ENCODE measurements around the gene P2RX2.

The P2RX2 gene

DNA sequence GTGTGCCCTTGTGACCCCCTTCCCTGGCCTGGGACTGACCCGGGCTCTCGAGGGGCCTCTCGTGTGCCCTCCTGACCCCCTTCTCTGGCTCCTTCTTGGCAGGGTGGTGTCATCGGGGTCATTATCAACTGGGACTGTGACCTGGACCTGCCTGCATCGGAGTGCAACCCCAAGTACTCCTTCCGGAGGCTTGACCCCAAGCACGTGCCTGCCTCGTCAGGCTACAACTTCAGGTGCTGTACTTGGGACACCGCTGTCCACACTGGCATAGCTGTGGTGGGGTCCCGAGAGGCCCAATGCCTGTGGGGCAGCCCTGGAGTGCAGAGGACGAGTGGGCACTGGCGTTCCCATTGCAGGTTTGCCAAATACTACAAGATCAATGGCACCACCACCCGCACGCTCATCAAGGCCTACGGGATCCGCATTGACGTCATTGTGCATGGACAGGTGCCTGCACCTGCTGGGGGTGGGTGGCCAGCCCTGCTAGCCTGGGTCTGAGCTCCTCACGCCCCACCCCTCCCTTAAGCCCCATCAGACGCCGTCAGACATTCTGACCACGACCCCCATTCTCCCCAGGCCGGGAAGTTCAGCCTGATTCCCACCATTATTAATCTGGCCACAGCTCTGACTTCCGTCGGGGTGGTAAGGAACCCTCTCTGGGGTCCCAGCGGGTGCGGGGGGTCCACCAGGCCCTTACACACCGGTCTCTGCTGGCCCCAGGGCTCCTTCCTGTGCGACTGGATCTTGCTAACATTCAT lies 2.5 kb downstream of the P2RX2 start:
- no peak for DNase-seq

DNA sequence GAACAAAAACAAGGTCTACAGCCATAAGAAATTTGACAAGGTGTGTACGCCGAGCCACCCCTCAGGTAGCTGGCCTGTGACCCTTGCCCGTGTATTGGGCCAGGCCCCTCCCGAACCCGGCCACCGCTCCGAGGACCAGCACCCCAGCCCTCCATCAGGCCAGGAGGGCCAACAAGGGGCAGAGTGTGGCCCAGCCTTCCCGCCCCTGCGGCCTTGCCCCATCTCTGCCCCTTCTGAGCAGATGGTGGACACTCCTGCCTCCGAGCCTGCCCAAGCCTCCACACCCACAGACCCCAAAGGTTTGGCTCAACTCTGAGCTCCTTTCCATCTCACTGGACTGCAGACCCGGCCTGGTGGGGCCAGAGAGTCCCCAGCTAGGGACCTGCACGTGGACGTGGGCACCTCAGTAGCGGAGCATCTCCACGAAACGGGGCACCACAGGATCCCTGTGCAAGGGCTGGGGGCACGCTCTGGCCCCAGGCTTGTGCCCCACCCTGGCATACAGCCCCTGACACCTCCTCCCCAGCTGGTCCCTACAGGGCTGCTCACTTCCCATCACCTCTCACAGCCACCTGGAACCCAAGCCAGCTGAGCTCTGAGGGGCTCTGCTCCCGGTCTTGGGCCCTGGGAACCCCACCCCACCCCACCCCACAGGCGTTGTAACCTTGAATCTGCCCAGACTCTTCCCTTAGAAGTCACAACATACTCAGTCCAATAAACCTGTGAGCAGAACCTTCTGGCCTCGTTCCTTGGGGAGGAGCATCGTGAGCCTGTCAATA lies 3.3 kb downstream of the P2RX2 start:
- no peak for DNase-seq

DNA sequence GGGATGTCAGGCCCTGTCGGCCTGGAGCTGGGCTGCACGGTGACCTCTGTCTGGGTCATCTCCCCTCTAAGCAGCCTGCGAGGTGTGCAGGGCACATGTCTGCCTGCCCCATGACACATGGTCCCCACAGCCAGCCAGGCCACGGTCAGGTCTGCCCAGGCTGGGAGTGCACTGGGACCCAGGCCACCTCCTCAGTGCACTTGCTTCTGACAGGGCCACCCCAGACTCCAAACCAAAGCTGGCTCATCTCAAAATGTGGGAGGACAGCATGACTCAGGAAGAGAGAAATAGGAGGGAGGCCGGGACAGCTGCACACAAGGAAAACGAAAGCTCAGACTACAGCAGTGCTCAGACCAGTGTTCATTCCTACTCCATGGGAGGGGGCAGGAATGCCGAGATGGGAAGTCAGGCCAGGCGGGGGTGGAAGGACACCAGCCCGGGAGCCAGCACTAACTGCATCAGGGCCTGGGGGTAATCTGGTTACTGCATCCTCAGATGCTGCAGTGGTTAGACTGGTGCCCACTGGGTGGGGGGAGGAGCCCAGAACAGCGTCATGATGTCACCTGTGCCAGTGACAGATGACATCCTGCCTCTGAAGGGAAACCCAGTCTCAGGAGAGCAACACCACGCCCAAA lies 4.0 kb downstream of the P2RX2 start:
- DNase-seq: peak; percentile 82

DNA sequence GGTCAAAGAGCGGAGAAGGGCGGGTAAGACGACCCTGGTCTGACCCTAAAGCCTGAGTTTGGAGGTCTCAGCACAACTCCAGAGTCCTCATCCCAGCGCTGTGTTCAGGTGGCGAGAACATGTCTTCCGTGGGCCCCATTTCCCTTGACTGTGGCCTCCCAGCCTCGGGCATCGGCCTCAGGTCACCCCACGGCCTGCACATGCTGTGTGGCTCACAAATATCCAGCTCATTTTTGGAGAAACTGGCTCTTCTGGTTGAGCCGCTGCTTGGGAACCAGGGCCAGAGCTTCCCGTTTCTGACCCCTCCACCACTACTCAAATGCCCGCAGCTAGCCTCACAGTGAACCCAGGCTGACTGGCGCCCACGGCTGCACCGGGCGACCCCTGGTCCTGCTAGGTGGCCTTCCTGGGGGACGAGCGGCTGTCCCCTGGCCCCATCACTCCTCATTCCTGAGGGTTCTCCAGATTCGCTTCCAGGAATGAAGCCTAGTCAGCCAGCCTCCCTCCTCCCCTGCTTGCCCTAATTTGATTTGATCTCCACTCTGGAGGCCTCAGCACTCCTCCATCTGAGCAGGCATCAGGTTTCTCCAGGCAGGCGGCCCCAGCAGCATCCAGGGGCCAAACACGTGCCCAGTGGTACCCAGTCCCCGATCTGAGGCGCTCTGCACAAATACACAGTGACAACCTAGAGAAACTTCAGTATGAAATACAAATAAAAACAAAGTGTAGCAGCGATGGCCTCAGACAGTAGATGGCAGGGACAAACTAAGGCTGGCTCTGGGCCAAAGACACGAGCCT lies 4.7 kb downstream of the P2RX2 start:
- no peak for DNase-seq

DNA sequence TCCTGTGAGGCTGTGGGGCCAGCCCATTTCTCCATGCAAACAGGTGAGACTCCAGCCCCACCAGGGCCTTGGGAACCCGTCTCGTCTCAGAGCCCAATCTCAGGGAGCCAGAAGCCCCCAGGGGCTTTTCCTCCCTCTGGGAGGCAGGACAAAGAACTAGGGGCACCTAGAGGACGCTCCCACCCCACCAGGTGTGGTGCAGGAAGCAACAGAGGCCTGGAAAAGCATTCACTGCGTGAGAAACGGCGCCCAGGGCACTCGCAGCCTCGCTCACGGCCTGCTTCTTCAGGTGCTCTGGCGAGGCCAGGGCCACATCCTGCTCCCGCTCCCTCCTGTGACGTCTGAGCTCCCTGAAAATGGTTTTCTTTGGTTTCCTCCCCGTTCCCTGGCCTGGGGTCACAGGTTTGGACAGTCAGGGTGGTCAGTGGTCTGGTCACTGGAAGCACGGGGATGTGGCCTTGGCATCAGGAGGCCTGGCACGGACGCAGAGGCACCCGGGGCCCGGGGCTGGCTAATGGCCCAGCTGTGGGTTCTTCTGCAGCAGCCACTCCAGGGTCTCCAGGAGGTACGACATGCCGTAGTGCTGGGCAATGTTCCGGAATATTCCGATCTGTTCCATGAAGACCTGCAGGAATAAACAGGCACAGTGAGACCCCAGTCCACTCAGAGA lies 5.7 kb downstream of the P2RX2 start:
- no peak for DNase-seq

DNA sequence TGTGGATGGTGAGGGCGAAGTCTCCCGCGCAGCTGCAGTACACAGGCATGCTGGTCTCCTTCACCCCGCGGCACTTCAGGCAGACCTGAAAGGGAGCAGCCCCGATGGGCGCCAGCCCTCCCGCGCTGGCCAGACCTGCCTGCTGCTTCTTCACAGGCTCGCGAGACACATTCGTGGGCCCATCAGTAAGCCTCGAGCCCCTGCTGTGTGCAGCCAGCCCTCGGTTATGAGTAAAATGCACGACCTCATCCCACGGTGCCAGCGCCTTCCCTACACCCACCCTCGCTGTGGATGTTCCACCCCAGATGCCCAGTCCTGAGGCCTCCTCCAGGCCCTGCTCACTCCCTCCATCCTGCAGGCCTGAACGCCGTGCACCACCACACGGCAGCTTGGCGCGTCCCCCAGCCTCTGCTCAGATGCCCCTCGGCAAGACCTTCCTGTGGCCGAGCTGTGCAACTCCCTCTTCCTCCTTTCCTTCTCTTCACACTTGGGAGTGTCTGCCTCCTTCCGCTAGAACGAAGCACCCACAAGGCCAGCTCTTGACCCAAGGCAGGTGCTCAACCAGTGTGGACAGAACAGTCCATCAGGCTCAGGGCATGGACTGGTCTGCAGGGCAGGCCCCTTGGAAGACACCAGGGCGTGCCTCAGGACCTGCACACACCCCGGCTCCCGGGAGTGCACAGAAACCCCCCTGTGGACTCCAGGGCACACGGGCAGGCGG lies 6.5 kb downstream of the P2RX2 start:
- DNase-seq: no peak

DNA sequence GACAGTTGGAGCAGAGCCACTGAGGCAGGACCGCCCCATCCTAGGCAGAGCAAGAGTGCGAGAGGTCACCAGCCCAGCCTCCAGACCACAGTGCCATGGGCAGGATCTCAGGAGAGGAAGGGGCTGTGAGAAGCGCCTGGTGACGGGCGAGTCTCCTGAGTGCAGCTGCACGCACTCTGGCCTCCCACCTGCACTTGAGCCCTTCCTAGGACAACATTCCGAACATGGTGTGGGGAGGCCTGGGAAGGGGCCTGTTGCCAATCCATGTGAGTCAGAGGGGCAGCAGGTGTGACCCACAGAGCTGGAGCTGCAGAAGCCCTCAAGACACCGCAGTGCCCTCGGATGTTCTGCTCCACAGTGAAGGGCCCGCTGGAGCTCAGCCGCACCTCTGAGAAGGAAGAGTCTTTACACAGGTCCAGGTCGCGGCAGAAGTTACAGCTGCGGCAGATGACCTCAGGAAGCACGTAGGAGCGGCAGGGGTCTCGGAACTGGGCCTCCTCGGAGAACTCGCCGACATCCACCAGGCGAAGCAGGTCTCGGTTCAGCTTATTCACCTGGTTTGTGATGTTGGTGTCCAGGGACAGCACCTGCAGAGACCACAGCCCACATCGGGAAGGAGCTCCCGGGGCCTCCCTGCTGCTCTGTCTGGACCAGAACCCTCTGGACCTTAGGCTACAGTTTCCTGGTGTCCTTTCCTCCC lies 7.3 kb downstream of the P2RX2 start:
- no peak for DNase-seq

DNA sequence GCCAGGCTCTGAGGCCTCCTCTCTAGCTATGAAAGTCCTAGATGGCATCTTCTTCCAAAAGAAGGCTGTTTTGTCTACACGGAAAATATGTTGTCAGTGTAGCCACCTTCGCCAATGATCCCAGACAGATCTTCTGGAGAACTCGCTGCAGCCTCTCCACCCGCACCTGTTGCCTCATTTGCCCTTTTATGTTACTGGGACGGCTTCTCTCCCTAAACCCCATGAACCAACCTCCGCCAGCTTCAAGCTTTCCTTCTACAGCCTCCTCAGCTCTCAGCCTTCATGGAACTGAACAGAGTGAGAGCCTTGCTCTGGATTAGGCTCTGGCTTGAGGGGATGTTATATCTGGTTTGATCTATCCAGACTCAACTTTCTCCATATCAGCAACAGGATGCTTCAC lies 10.8 kb downstream of the P2RX2 start:
- DNase-seq: no peak

DNA sequence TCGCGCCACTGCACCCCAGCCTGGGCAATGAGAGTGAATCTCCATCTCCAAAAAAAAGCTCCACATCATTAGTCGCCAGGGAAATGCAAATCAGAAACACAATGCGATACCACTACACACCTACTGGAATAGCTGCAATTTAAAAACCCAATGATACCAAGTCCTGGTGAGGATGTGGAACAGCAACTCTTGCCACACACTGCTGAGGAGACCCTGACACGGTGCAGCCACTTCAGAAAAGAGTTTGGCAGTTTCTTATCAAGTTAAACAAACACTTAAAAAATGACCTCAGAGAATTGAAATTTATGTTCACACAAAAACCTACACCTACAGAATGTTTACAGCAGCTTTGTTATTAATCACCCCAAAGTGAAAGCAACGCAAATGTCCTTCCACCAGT lies 12.1 kb downstream of the P2RX2 start:
- DNase-seq: no peak

DNA sequence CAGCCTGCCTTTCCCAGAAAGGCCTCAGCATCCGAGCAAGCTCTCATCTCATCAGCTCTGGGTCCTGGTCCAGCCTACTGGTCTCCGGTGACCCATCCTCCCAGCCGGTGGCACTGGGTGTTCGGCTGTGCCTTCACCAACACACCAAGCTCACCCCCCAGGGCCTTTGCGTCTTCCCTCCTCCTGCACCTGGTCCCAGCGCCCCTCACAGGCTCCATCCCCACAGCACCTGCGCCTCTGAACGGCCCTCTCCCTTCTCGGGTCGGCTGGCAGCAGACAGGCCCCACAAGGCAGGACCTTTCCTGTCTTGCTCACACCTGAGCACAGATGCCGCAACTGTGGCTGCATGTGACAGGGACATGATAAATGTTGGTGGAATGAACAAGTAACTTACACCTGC lies 13.1 kb downstream of the P2RX2 start:
- DNase-seq: no peak

DNA sequence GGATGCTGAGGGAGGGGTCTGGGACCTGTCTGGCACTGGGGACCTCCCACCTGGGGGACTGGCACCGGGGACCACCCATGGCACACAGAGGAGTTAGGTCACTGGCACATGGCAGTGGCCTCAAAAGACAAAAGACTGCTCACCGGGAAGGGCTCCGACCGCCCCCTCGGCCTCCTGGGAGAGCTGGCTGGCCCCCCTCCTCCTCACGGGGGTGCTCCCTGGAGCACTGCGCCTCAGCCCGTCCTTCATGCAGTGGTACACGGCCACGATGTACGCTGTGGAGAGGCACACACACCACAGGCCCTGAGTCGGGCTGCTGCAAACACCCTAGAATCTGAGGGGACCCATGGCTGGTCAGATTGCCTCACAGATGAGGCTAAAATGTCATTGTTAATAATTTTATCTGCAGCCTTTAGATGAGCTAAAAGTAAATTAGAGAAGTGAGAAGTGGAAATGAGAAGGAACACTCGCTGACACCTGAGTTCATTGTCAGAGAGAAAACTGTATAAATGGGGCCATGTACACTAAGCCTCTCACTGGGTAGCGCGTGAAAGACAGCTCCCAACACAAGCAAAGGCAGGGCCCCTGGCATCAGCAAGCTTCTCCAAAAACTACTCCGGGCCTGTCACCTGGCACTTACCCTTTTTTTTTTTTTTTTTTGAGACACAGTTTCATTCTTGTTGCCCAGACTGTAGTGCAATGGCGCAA lies 14.1 kb downstream of the P2RX2 start:
- no peak for DNase-seq

DNA sequence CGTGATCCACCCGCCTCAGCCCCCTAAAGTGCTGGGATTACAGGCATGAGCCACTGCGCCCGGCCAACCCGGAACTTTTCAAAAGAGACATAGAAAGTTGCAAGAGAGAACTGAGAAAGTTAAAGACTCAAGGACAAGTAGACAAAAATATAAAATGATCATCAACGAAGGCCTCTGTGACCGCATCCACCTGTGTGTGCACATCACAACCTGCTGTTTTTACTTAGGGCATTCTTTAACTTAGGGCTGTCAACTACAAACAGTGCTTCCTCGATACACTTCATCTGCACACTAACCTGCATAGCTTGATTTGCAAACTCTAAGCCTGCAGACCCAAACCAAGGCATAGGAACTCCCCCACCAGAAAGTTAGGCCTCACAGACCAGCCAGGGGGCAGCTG lies 14.8 kb downstream of the P2RX2 start:
- no peak for DNase-seq

DNA sequence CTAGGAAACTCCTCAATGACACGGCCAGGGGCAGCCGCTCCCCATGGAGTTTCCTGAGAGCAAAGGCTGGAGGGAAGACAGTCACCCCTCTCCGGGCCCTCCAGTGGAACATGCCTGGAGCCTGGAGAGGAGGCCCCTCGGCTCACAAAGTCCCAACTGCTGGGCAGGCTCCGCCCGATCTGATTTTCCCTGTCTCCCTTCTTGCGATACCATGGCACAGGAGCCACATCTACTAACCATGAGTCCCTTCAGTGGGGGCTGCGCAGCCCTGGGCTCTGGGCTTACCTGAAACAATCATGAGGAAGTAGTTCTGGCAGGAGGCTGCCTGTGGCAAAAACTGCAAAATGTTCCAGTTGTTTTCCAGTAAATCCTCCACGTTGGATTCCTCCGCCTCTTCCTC lies 15.3 kb downstream of the P2RX2 start:
- no peak for DNase-seq

DNA sequence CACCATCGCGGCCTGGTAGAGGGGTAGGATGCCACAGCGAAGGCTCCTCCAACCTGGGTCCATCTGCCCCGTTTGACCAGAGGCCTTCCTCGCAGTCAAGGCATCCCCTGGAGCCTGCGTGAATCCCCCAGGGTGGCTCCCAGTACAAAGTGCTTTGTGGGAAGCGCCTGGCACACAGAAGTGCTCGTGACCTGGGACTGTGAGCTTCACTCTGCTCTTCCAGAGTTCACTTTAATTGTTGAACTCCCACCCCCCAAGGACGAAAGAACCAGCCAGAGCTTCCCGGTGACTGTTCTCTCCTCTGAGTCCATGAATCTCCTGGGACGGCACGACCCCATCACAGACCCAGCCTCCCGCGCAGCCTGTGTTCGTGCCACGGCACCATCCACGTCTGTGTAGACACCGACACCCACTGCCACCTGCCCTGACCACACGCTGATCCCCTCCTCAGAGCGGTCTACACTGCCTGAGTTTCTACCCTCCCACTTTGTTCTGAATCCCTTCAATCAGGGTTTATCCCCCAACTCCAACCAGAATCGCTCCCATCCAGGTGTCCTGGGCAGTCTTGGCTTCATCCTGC lies 15.9 kb downstream of the P2RX2 start:
- DNase-seq: no peak

DNA sequence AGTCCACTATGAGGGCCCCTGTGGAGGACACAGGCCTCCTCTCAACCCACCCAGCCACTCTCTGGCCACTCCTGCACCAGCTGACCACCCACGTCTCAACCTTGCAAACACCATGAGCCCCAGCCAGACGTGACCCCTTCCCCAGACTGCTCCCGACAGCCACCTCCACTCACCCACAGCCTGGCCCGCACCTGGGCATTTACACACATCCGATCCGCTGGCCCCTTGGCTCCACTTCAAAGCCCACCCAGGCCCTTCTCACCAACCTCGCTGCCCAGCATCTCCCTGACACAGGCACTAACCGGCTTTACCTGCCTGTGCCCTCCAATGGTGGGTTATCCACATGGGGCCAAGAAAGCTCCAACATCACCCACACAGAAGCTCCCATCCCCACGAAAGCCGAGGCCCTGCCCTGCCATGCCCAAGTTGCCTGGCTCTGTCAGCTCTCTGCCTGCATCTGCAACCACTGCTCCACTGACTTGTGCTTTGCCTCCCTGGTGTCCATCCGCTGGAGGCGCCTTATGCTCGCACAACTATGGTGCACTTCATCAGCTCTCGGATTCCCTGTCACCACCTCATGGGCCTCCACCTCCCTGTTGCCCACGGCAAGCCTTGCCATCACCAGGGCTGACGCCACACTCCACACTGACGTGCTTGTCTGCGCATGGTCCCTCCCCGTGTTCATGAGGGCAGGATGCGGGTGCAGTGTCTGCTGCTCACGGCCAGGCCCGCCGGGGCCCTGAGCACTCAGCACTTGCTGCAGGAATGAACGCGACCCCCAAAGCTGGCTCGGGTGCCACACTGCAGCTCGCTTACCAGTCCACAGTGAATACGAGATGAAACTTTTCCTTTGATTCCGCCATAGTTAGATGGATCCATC lies 16.7 kb downstream of the P2RX2 start:
- no peak for DNase-seq

DNA sequence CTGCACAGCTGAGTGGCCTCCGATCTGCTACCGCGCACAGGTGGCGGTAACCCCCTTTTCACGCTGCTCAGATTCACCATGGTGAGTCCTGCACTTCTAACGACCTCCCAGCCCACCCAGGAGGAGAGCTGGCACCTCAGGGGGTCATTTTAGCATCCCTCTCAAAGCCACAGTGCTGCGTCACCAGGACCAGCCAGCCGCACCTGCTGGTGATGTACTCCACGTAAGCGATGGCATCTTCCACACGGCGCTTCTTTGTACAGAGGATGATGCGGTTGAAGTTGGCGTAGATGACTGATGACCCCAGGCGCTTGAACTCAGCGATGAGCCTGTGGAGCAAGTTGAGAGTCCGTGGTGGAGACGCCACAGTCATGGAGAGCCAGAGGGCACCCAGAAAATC lies 19.2 kb downstream of the P2RX2 start:
- no peak for DNase-seq

DNA sequence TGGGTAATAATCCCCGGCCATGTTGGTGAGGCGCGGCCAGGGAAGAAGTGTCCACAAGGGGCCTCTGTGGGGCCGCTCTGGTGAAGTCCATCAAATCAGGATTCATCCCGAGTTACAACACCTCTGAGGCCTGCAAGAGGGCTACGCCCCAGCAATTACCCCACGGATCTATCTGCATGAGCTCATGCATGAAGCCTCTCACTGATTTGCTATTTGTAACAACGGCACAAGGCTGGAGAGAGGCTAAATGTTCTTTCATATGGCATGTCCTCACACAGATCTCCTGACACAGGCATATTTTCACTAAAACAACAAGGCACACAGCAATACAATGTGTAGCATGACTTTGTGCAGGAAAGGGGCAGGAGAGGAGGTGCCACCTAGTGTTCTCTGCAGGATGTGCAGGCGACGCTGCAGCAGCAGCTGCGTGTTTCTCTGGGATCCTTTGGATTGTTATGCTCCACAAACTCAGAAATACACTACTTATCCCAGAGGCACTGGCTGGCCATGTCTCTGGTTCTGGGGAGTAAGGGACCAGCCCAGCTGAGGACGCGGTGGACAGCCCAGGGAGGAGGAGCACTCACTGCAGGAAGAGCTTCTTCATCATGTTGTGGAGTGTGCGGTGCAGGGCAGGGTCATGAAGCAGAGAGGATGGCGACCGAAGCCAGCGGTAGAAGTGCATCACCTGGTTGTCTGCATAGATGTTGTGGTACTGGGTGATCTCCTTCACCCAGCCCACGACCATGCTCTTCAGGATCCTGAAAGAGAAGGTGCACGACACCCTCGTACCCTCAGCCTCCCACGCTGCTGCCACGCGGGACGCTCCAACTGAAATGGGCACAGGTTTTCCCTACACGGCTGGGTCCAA lies 20.2 kb downstream of the P2RX2 start:
- peak; percentile 71 for DNase-seq

DNA sequence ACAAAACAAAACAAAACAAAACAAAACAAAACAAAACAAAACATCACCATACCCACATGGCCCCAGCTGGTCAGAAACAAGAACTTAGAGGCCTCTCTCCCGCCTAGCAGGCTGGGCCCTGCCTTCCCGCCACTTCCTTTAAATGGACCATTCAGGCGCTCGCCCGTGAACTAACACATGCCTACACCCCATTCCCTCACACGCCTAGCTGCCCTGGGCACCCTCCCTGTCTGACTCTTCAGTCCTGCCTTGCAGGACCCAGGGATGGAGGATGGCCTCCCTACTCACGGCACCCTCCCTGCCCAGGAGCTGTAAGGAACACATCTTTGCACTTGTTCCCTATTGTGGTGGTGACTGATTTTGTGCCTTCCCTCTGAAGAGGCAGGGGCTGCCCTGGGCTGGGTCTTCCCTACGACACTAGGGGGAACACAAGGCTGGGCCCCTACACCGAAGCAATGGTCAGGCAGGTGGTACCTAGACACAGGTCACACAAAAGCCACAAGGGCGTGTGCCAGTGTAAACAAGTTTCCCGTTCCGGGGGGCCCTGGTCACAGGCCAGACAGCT lies 21.5 kb downstream of the P2RX2 start:
- DNase-seq: no peak
